Erythroblast (primary cell): ENCODE data around the gene SH3YL1.

ENCODE experiments used
- GATA1 ChIP-seq: IDR thresholded peaks from 2 replicates; pipeline ENCODE4 v1.6.1; 2011; ENCODE audit warnings: low read depth, mild to moderate bottlenecking, control low read depth, low read length, moderate library complexity
- POLR2A ChIP-seq: IDR thresholded peaks from 2 replicates; pipeline ENCODE4 v1.6.1; 2011; ENCODE audit warnings: mild to moderate bottlenecking, low read length

DNA sequence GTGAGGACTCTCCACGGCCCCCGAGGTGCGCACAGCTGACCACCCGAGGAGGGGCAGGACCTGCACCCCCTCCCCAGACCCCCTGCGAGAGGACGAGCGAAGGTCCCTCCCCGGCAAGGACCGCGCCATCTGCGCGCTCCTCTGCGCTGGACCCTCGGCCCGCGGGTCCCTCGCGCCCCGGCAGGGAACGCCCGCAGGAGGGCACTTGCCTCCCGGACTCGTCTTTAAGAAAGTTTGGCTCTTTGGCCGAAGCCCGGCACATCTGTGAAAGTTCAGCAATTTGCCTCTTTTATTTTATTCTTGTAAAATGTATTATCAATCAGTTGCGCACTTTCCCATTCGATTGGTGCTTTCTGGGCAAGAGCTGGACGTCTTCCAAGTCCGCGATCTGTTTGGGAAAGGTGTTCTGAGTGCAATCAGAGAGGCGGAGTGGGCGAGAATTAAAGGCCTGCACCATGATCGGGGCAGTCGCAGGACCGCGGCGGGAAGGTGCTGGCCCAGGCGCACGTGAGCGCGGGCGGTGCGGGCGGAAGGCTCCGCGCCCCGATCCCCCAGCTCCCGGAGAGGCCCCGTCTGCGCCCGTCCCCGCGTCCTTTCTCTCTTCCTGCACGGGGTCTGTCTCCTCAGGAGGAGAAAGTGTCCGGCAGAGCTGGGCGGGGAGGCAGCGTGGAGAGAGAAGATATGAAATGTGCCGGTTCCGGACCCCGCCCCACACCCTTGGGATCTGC lies 25.7 kb upstream of the SH3YL1 start:
- TF ChIP-seq POLR2A (no peak), GATA1 (no peak)
